GM23338 (cell line): ENCODE measurements around the gene ZBTB34. TPM values are rescaled to one million over a fixed set of nuclear protein-coding genes. Genes with fewer than 3 reads are reported as not detected.

ENCODE experiments used
- ATAC-seq: fragments of 200-7000 bp; cut with Tn5 transposase; 3 replicates; pipeline ENCODE4 v1.9.1; 2020
- DNase-seq: peaks from one replicate; pipeline ENCODE4 v3.0.0-alpha.2; 2015; ENCODE audit warnings: low spot score
- H2AFZ ChIP-seq: fragments of 200-600 bp; sonication (generic); 2 replicates; pipeline ENCODE4 v1.8.0; 2016; ENCODE audit warnings: antibody characterized with exemption, mild to moderate bottlenecking, moderate library complexity
- H3F3A ChIP-seq: fragments of 200-600 bp; sonication (generic); replicated peaks from 2 replicates; pipeline ENCODE4 v1.8.0; 2017; ENCODE audit warnings: antibody characterized with exemption, mixed run types, low read depth
- H3K27ac ChIP-seq: fragments of 200-600 bp; sonication (generic); 2 replicates; pipeline ENCODE4 v1.6.1; 2016; ENCODE audit warnings: low read depth
- H3K27me3 ChIP-seq: fragments of 200-600 bp; sonication (generic); 2 replicates; pipeline ENCODE4 v1.8.0; 2016; ENCODE audit warnings: mild to moderate bottlenecking, mixed run types, moderate library complexity; ENCODE audit not compliant: insufficient read depth
- H3K36me3 ChIP-seq: fragments of 200-600 bp; sonication (generic); 2 replicates; pipeline ENCODE4 v1.8.0; 2016; ENCODE audit warnings: mild to moderate bottlenecking; ENCODE audit not compliant: insufficient read depth
- H3K4me1 ChIP-seq: fragments of 200-600 bp; sonication (generic); 2 replicates; pipeline ENCODE4 v1.8.0; 2016; ENCODE audit warnings: mild to moderate bottlenecking, moderate library complexity; ENCODE audit not compliant: insufficient read depth
- H3K4me2 ChIP-seq: fragments of 200-600 bp; sonication (generic); 2 replicates; pipeline ENCODE4 v1.7.1; 2017; ENCODE audit warnings: mixed run types
- H3K4me3 ChIP-seq: fragments of 200-600 bp; sonication (generic); 2 replicates; pipeline ENCODE4 v1.6.1; 2016; ENCODE audit warnings: mixed run types
- H3K79me2 ChIP-seq: fragments of 200-600 bp; sonication (generic); replicated peaks from 2 replicates; pipeline ENCODE4 v1.8.0; 2017; ENCODE audit warnings: mild to moderate bottlenecking; ENCODE audit not compliant: insufficient read depth
- H3K9me2 ChIP-seq: fragments of 200-600 bp; sonication (generic); 2 replicates; pipeline ENCODE4 v1.8.0; 2017; ENCODE audit not compliant: insufficient read depth
- H4K20me1 ChIP-seq: fragments of 200-600 bp; sonication (generic); replicated peaks from 2 replicates; pipeline ENCODE4 v1.8.0; 2017; ENCODE audit warnings: mild to moderate bottlenecking; ENCODE audit not compliant: insufficient read depth
- H3K27ac Mint-ChIP-seq: 2 replicates; pipeline ENCODE4 v1.8.0; 2020; ENCODE audit warnings: inconsistent platforms, mild to moderate bottlenecking, moderate library complexity, mixed read lengths
- H3K27me3 Mint-ChIP-seq: 3 replicates; pipeline ENCODE4 v1.8.0; 2022; ENCODE audit warnings: low read depth, mild to moderate bottlenecking, moderate library complexity, mixed read lengths, inconsistent platforms; ENCODE audit not compliant: insufficient read depth, poor library complexity
- H3K36me3 Mint-ChIP-seq: 3 replicates; pipeline ENCODE4 v1.8.0; 2021; ENCODE audit warnings: low read depth, mild to moderate bottlenecking, inconsistent platforms, moderate library complexity, mixed read lengths
- H3K4me1 Mint-ChIP-seq: 3 replicates; pipeline ENCODE4 v1.8.0; 2020; ENCODE audit warnings: mild to moderate bottlenecking, inconsistent platforms, mixed read lengths
- H3K4me3 Mint-ChIP-seq: 3 replicates; pipeline ENCODE4 v1.8.0; 2021; ENCODE audit warnings: moderate library complexity, mild to moderate bottlenecking, inconsistent platforms, mixed read lengths
- H3K9me3 Mint-ChIP-seq: 3 replicates; pipeline ENCODE4 v1.8.0; 2020; ENCODE audit warnings: moderate library complexity, mild to moderate bottlenecking, inconsistent platforms, mixed read lengths
- CREB1 ChIP-seq: fragments of 250-450 bp; sonication (Bioruptor Pico); IDR thresholded peaks from 2 replicates; pipeline ENCODE4 v1.5.0; 2020; ENCODE audit warnings: low read depth, mild to moderate bottlenecking, moderate library complexity
- CTCF ChIP-seq, 2 experiments: fragments of 200-600 bp in 1 of 2; sonication (generic) in 1 of 2; conservative IDR thresholded peaks; 2 replicates each; pipeline versions ENCODE4 v1.5.1 to v1.6.1; 2016 to 2017; ENCODE audit warnings: antibody characterized with exemption in 2 of 2, low read depth in 2 of 2, mild to moderate bottlenecking in 2 of 2, moderate library complexity in 1 of 2
- ETS1 ChIP-seq: IDR thresholded peaks from 2 replicates; pipeline ENCODE4 v1.6.1; 2016; ENCODE audit warnings: antibody characterized with exemption
- EZH2 ChIP-seq: fragments of 200-600 bp; sonication (generic); IDR thresholded peaks from one replicate; pipeline ENCODE4 v1.8.0; 2017; ENCODE audit warnings: antibody characterized with exemption, mild to moderate bottlenecking, low read depth; ENCODE audit not compliant: unreplicated experiment
- EZH2phosphoT487 ChIP-seq: fragments of 200-600 bp; sonication (generic); IDR thresholded peaks from one replicate; pipeline ENCODE4 v1.8.1; 2018; ENCODE audit warnings: antibody characterized with exemption; ENCODE audit not compliant: unreplicated experiment
- JUNB ChIP-seq: IDR thresholded peaks from one replicate; pipeline ENCODE4 v1.6.1; 2016; ENCODE audit warnings: antibody characterized with exemption; ENCODE audit not compliant: unreplicated experiment
- NANOG ChIP-seq: IDR thresholded peaks from 2 replicates; pipeline ENCODE4 v1.6.1; 2016; ENCODE audit warnings: antibody characterized with exemption, borderline replicate concordance
- POLR2AphosphoS5 ChIP-seq: IDR thresholded peaks from 2 replicates; pipeline ENCODE4 v1.6.1; 2016; ENCODE audit warnings: antibody characterized with exemption, low read depth
- REST ChIP-seq: IDR thresholded peaks from one replicate; pipeline ENCODE4 v1.6.1; 2018; ENCODE audit warnings: antibody characterized with exemption; ENCODE audit not compliant: unreplicated experiment
- STAT1 ChIP-seq: IDR thresholded peaks from one replicate; pipeline ENCODE4 v1.6.1; 2016; ENCODE audit warnings: antibody characterized with exemption; ENCODE audit not compliant: unreplicated experiment
- ZNF114 ChIP-seq: fragments of 250-450 bp; sonication (Bioruptor Pico); IDR thresholded peaks from 2 replicates; pipeline ENCODE4 v1.5.0; 2020; ENCODE audit warnings: mild to moderate bottlenecking, moderate library complexity
- ZNF331 ChIP-seq: fragments of 250-450 bp; sonication (Bioruptor Pico); IDR thresholded peaks from 2 replicates; pipeline ENCODE4 v1.5.0; 2020; ENCODE audit warnings: low read depth, mild to moderate bottlenecking, moderate library complexity
- ZNF462 ChIP-seq: fragments of 250-450 bp; sonication (Bioruptor Pico); IDR thresholded peaks from 2 replicates; pipeline ENCODE4 v1.5.0; 2020; ENCODE audit warnings: mild to moderate bottlenecking, moderate library complexity
- polyA plus RNA-seq: library from polyadenylated mRNA; unstranded; fragments of >200 nt; fragmentation: Nextera tagmentation; extraction: Ambion mirVana; gene quantifications from 2 replicates; pipeline ENCODE4 v1.2.1, GENCODE V29; 2016
- total RNA-seq: library from RNA; depleted of rRNA; stranded (reverse); fragments of >200 nt; shearing (Covaris generic); gene quantifications from 2 replicates; pipeline ENCODE4 v1.2.3, GENCODE V29; 2014

The ZBTB34 gene
- total and polyA plus RNA-seq, 2 experiments from 2014 or later: 6.4 to 21.9 TPM

- no peak overlapping the region for H2AFZ ChIP-seq
- no peak overlapping the region for H3K27ac ChIP-seq
- Mint-ChIP-seq H3K9me3 (no peaks in the 10 kb centered on the region), H3K27ac (no peak overlapping the region), H3K4me1 (no peaks in the 10 kb centered on the region), H3K4me3 (no peak overlapping the region), H3K36me3 (peaks cover 34% of the 10 kb centered on the region), H3K27me3 (no peaks in the 10 kb centered on the region)
- peaks cover 20% of the 10 kb centered on the region for H4K20me1 ChIP-seq
- no peaks in the 10 kb centered on the region for H3K4me1 ChIP-seq
- ATAC-seq: no peak
- TF ChIP-seq CREB1 (no peak), STAT1 (no peak), ETS1 (no peak), ZNF462 (CRISPR knock-in tag) (no peak), POLR2AphosphoS5 (no peak), ZNF114 (CRISPR knock-in tag) (no peak), REST (no peak), CTCF (conservative IDR thresholded peaks at IDR 0.05; ENCODE audit: low read depth in 2 of 2) (no peak), ZNF331 (CRISPR knock-in tag) (no peak), JUNB (no peak), EZH2 (no peak), EZH2phosphoT487 (no peak), NANOG (no peak)
- no peaks in the 10 kb centered on the region for H3K9me2 ChIP-seq
- H3K79me2 ChIP-seq: peaks cover 13% of the 10 kb centered on the region
- no peaks in the 10 kb centered on the region; the same call in 1 of the 2 replicates for H3K36me3 ChIP-seq
- no peaks in the 10 kb centered on the region for H3F3A ChIP-seq
- H3K4me3 ChIP-seq: no peak overlapping the region
- DNase-seq: no peak
- no peak overlapping the region for H3K4me2 ChIP-seq
- H3K27me3 ChIP-seq: no peaks in the 10 kb centered on the region
Measured at GRCh38 chr9:126833710-126834345, 26.6 kb upstream of the ZBTB34 start.
